ENCODE measurements around the gene AIP. TPM values are rescaled to one million over a fixed set of nuclear protein-coding genes. Genes with fewer than 3 reads are reported as not detected.

Gene AIP
- polyA plus RNA-seq, 1 experiment, result 55.3 TPM

- Histone ChIP-seq H3K27ac (ENCODE audit: low read depth, low read length) (no peak overlapping the region), H3K27me3 (ENCODE audit: control insufficient read depth, insufficient read depth, low read length) (no peaks in the 10 kb centered on the region), H3K4me3 (ENCODE audit: low read depth, low read length) (no peak overlapping the region), H3K9me3 (ENCODE audit: control insufficient read depth, insufficient read depth, low read length) (no peaks in the 10 kb centered on the region; the same call in 1 of the 2 replicates)
- no peak for DNase-seq (ENCODE audit: low read depth, low spot score)
- TF ChIP-seq, protein P1, sequence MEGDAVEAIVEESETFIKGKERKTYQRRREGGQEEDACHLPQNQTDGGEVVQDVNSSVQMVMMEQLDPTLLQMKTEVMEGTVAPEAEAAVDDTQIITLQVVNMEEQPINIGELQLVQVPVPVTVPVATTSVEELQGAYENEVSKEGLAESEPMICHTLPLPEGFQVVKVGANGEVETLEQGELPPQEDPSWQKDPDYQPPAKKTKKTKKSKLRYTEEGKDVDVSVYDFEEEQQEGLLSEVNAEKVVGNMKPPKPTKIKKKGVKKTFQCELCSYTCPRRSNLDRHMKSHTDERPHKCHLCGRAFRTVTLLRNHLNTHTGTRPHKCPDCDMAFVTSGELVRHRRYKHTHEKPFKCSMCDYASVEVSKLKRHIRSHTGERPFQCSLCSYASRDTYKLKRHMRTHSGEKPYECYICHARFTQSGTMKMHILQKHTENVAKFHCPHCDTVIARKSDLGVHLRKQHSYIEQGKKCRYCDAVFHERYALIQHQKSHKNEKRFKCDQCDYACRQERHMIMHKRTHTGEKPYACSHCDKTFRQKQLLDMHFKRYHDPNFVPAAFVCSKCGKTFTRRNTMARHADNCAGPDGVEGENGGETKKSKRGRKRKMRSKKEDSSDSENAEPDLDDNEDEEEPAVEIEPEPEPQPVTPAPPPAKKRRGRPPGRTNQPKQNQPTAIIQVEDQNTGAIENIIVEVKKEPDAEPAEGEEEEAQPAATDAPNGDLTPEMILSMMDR (IDR thresholded peaks at IDR 0.05; ENCODE audit: low read depth, low read length), result no peak
- POLR2A ChIA-PET, result interaction anchor here (1.7 kb wide), 1 partner anchor 15 kb away, joined by 3 read pairs; the partner anchor contains the start of gene AIP
- CTCF ChIA-PET, result no interaction called here
Observed at GRCh38 chr11:67497656-67498291, 14.9 kb downstream of the AIP start.

DNA sequence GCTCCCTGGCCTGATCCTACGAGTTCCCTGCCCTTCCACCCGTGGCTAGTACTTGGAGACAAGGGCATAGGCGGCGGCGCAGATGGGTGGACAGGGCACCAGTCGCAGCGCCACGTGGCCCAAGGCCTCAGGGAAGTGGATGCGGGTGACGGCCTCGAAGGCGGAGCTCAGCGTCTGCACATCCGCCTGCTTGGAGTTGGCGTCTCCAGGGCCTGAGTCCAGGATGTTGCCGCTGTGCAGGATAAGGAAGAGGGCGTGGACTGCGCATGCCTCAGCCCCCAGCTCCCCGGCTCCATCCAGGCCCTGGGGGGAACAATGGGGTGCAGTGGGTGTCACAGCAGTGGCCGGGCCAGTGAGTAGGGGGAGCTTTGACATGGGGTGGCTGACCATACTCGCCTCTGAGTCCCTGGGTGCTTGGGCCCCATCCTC, 15.7 kb downstream of the AIP start:
- Histone ChIP-seq H3K4me3 (ENCODE audit: low read depth, low read length) (no peak overlapping the region), H3K9me3 (ENCODE audit: control insufficient read depth, insufficient read depth, low read length) (no peaks in the 10 kb centered on the region; the same call in 1 of the 2 replicates), H3K27me3 (ENCODE audit: control insufficient read depth, insufficient read depth, low read length) (no peaks in the 10 kb centered on the region), H3K27ac (ENCODE audit: low read depth, low read length) (no peak overlapping the region)
- no peak for DNase-seq (ENCODE audit: low read depth, low spot score)
- ChIA-PET CTCF (no interaction called here), POLR2A (interaction anchor here (1.7 kb wide), 1 partner anchor 16 kb away, joined by 3 read pairs; the partner anchor contains the start of gene AIP)
- TF ChIP-seq, protein P1 (IDR thresholded peaks at IDR 0.05; ENCODE audit: low read depth, low read length), result no peak

GRCh38 chr11:67499808-67500483, 17.1 kb downstream of the AIP start:
- Histone ChIP-seq H3K27ac (ENCODE audit: low read depth, low read length) (no peak overlapping the region), H3K9me3 (ENCODE audit: control insufficient read depth, insufficient read depth, low read length) (no peaks in the 10 kb centered on the region; the same call in 1 of the 2 replicates), H3K27me3 (ENCODE audit: control insufficient read depth, insufficient read depth, low read length) (no peaks in the 10 kb centered on the region), H3K4me3 (ENCODE audit: low read depth, low read length) (no peak overlapping the region)
- ChIA-PET POLR2A (interaction anchor here (1.7 kb wide), 1 partner anchor 17 kb away, joined by 3 read pairs; the partner anchor contains the start of gene AIP), CTCF (no interaction called here)
- no peak for DNase-seq (ENCODE audit: low read depth, low spot score)
- TF ChIP-seq, protein P1 (IDR thresholded peaks at IDR 0.05; ENCODE audit: low read depth, low read length), result no peak

- TF ChIP-seq, protein P1 (IDR thresholded peaks at IDR 0.05; ENCODE audit: low read depth, low read length), result no peak
- POLR2A ChIA-PET, result no interaction called here
Observed at GRCh38 chr11:67500484-67500821, 17.6 kb downstream of the AIP start.

More at GRCh38 chr11:67500484-67500821, 17.6 kb downstream of the AIP start:
- H3K27ac ChIP-seq (ENCODE audit: low read depth, low read length), result no peak overlapping the region
- no peak overlapping the region for H3K4me3 ChIP-seq (ENCODE audit: low read depth, low read length)
- no peaks in the 10 kb centered on the region for H3K27me3 ChIP-seq (ENCODE audit: control insufficient read depth, insufficient read depth, low read length)
- CTCF ChIA-PET, result no interaction called here
- H3K9me3 ChIP-seq (ENCODE audit: control insufficient read depth, insufficient read depth, low read length), result no peaks in the 10 kb centered on the region; the same call in 1 of the 2 replicates
- DNase-seq (ENCODE audit: low read depth, low spot score), result no peak
